ENCODE measurements around the gene ETFB. TPM values are rescaled to one million over a fixed set of nuclear protein-coding genes. Genes with fewer than 3 reads are reported as not detected.
A peak's percentile ranks its signal among the peaks of the same experiment; 100 is the strongest.

The ETFB gene
- total and polyA plus RNA-seq, 9 of the 15 experiments (the other 6 are each of a cell fraction or from before 2014, with no cell fraction given): 18.1 to 143 (median 96.1) TPM

GRCh38 chr19:51389143-51389542 is 23.0 kb upstream of the ETFB start:
- in situ Hi-C loops (cut with MboI): no loop called here
- H4K20me1 ChIP-seq (replicated peaks; ENCODE audit: control insufficient read depth, insufficient read depth, low read length): no peaks in the 10 kb centered on the region
- no peak for FAIRE-seq
- intact Hi-C loops (cut with micrococcal nuclease): no loop called here
- peak overlapping the region in 1 of 2 experiments; percentile 82; a peak in 1 of 4 replicates for H3K9ac ChIP-seq (ENCODE audit: insufficient read depth in 1 of 2, low read depth in 2 of 2, low read length in 2 of 2)
- ChIA-PET CTCF (ENCODE audit: low intra/inter-chr PET ratio) (no interaction called here), POLR2A (interaction anchor here (0.6 to 1.7 kb wide), 2 partner anchors 21 to 137 kb away, joined by 3 to 5 read pairs; no protein-coding TSS in a partner anchor)
- no peak overlapping the region for H2AFZ ChIP-seq (ENCODE audit: low read depth, low read length)
- no peaks in the 10 kb centered on the region; the same call in 2 of the 3 replicates for H3K79me2 ChIP-seq (ENCODE audit: control insufficient read depth, insufficient read depth, low read length)
- no peak overlapping the region for H3K4me3 ChIP-seq
- no peak overlapping the region for H3K4me2 ChIP-seq (ENCODE audit: insufficient read depth, low read length)
- H3K27me3 ChIP-seq (ENCODE audit: control insufficient read depth in 2 of 2, insufficient read depth in 2 of 2, low read length in 2 of 2): no peaks in the 10 kb centered on the region
- no peaks in the 10 kb centered on the region for H3K36me3 ChIP-seq (ENCODE audit: control insufficient read depth, insufficient read depth, low read length)
- DNase-seq (ENCODE audit: extremely low read depth in 1 of 4, low spot score in 3 of 4): no peak
- H3K9me1 ChIP-seq (ENCODE audit: control insufficient read depth, insufficient read depth, low read length): no peaks in the 10 kb centered on the region
- no peaks in the 10 kb centered on the region for H3K9me3 ChIP-seq (replicated peaks; ENCODE audit: control insufficient read depth, insufficient read depth, low read depth, low read length)
- WGBS (ENCODE audit: insufficient coverage, low coverage, missing lambda C conversion rate): 69% methylated on average over 9 of the region's 14 CpGs
- BruUV-seq (replicated peaks): no TSS peak
- no peak overlapping the region for H3K27ac ChIP-seq (ENCODE audit: extremely low read depth, low read depth, low read length)
- TF ChIP-seq ZNF431 (CRISPR knock-in tag; IDR thresholded peaks at IDR 0.05): no peak
- TF ChIP-seq CSDE1 (IDR thresholded peaks at IDR 0.05): no peak
- TF ChIP-seq ZNF217 (CRISPR knock-in tag; IDR thresholded peaks at IDR 0.05): no peak
- no peak for TF ChIP-seq CHD4 (IDR thresholded peaks at IDR 0.05; ENCODE audit: insufficient read depth, insufficient replicate concordance, low read depth, low read length, poor library complexity, severe bottlenecking)
- no peak for TF ChIP-seq DDX20 (tag; IDR thresholded peaks at IDR 0.05; ENCODE audit: low read depth)
- peak; percentile 35; the same call in 1 of the 2 replicates for TF ChIP-seq POLR2G (IDR thresholded peaks at IDR 0.05; ENCODE audit: low read depth, low read length)
- no peak for TF ChIP-seq TCF7 (IDR thresholded peaks at IDR 0.05; ENCODE audit: borderline replicate concordance)
- peaks cover 18 to 35% of the 10 kb centered on the region in 2 experiments; a peak in 4 of 5 replicates for H3K4me1 ChIP-seq (replicated peaks in 1 of 2; ENCODE audit: control insufficient read depth in 2 of 2, insufficient read depth in 2 of 2, low read length in 2 of 2)
- no peak for ATAC-seq

Data from K562 (cell line).